ENCODE data around the gene ADAMTSL2.

Gene ADAMTSL2
- long read RNA-seq, donor 1, result 0 reads
- long read RNA-seq, donor 2, result 0 reads
- long read RNA-seq, donor 3, result 0 reads
- long read RNA-seq, donor 4, result 0 reads
- long read RNA-seq, donor 5, result 0 reads
- long read RNA-seq, donor 6, result 0 reads
- long read RNA-seq, donor 7, result 0 reads
- long read RNA-seq, donor 8, result 0 reads

DNA sequence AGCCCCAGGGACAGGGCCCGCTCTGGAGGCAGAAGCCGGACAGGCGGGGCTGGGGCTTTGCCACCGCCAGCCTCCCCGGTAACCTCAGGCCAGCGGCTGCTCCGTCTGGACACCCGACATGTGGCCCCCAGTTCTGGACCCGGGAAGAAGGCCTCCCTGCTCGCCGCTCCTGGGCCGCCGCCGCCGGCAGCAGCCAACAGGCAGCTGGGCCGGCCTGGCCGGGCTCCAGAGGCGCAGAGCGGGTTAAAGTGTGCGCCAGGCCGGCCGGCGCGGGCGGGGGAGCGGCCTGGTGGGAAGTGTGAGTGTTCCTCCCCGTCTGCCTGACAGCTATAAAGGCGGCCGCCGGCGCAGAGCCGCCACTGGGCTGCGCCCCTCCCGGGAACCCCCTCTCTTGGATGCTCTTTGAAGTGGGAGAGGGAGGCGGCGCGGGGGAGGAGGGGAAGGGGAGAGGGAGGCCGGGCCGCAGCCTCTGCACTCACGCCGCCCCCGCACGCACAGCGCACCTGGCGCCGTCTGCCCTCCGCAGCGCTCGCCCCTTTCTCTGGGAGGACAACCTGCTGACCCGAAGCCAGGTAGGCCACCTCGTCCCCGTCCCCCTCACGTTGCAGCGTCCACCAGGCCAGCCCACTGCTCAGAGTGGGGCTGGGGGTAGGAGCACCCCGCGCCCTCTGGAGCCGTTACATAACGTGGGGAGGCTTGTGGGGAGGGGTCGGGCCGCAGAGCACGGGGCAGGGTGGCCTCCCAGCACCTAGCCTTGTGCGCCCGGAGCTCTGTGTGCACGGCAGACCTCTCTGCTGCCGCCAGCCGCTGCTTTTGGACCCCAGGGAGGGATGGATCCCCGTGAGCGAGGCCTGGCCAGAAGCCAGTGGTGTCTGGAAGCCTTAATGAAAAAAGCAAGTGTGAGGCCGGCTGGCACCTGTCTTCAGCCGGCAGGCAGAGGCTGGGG lies at the start of gene ADAMTSL2:
Gene ADAMTSL2 (plus strand): TSS at position 359 of the 946 bp plus-strand sequence. CDS start 2,009 bp downstream, outside the sequence.
- DNase-seq, result peak; percentile 82

DNA sequence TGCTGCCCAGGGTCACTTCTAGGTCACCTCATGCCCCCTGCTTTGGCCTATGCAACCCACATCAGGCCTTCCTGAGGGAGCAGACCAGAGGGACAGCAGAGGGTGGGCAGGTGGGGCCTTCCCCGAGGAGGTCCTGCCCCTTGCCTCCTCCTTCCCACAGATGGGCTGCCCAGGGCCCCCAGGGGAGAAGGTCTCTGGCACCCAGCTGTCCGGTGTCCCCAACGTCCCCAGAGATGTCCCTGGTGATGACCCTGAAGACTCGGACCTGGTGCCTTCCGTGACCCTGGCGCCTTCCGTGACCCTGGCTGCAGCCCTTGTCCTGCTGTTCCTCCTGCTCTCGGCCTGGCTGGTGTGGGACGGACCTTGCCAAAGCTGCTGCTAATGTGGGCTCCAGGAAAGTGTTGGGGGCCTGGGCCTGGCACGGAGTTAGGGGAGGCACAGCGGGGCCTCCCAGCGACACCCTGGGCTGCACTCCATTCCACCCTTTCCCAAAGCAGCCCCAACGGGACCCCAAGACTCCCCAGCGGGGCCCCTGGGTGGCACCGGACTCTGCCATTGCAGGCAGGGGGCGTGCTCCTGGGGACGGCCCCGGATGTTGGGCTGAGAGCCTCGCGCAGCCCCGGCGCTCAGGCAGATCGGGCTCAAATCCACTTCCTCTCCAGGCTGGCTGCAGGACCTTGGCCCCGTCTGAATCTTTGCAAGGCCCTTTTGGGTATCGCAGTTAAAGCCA lies 48.8 kb upstream of the ADAMTSL2 start:
- DNase-seq, result no peak

DNA sequence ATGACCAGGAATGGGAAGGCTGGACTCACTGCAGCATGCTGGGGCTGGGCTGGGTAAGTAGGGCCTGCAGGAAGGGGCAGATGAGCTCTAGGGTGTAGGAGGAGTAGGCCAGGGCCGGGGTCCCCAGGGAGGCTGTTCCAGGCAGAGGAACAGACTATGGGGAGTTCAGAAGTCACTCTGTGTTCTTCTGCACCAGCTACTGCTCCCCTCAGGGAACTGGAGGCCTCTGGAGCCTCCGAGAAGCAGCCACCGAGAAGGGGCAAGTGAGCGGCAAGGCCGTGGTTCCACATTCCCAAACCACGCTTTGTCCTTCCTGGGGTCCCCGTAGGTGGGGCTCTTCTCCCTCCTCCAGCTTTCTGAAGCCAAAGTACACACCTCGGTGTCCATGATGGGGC lies 47.2 kb upstream of the ADAMTSL2 start:
- DNase-seq, result no peak

DNA sequence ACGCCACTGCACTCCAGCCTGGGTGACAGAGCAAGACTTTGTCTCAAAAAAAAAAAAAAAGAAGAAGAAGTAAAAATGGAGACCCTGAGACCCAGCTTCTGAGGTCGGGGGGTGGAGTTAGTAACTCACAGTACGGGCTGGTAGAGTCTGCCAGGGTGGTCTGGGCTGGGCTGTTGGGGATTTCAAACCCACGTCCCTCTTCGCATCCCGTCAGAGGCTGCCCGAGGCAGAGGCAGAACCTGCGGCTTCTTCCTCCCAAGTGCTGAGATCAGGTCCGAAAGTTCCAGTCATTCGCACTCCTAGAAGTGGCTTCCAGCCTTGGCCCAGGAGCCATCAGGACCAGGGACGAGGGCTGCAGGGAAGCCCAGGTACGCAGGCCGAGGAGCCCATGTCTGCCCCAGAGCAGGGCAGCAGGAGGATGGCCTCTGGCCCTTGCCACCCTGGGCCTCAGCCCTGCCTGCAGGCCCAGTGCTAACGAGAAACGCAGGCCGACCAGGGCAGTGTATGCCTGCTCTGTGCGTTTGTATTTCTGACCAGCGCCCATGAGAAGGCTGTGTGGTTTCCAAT lies 45.7 kb upstream of the ADAMTSL2 start:
- no peak for DNase-seq

DNA sequence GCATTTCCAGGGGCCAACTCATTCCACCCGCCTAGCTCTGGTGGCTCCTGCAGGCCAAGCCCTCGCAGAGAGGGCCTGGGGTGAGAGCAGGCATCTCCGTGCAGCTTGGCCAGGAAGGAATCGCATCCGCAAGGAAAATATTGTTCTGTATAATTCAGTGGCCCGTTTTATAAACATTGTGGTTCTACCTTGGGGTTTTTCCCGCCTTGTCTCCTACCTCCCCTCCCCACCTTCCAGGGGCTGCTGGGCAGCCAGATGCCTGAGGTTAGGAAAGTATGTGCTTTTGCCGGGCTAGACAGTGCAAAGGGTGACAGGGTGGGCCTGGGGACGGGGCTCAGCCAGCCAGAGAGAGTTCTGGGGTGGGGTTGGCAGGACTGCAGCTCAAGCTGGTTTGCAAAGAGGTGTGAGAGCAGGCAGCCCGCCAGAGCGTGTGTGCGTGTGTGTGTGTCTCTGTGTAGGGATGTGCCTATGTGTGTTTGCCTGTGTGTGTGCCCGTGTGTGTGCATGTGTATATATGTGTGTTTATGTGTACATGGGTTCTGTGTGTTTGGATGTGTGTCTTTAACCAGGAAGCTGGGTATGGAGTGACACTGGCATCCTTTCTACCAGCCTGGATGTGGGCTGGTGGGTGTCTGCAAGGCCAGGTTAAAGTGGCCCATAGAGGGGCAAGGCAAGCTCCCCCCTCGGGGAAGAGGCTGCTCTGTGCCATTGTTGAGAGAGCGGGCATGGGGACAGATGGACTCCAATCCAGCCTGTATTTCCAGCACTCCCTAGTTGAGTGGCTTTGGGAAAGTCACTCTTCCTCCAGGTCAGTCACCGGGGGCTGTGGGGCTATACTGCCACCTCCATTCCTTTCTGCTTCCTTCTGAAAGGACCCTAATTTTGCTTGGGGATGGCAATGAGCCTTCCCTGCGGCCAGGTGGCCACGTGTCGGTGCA lies 45.0 kb upstream of the ADAMTSL2 start:
- no peak for DNase-seq

DNA sequence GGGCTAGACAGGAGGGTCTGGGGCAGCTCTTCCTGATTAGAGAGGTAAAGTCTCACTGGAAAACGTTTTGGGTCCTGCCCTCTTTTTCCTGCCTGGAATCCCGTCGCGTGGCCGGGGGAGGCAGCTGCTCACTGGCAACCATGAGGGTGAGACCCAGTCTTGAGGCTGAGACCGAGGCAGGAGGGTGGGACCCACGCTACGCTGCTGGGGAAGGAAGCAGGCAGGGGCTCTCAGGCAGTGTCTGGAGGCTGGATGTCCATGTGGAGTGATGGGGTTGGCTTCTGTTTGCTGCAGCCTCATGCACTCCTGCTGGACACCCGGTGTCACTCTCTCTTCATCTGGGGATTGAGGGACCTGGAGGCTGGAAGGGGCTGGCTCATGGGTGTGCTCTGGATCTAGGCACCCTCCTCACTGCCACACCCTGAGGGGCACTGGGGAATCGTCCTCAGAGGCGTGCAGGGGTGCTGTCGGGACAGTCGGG lies 44.3 kb upstream of the ADAMTSL2 start:
- no peak for DNase-seq

DNA sequence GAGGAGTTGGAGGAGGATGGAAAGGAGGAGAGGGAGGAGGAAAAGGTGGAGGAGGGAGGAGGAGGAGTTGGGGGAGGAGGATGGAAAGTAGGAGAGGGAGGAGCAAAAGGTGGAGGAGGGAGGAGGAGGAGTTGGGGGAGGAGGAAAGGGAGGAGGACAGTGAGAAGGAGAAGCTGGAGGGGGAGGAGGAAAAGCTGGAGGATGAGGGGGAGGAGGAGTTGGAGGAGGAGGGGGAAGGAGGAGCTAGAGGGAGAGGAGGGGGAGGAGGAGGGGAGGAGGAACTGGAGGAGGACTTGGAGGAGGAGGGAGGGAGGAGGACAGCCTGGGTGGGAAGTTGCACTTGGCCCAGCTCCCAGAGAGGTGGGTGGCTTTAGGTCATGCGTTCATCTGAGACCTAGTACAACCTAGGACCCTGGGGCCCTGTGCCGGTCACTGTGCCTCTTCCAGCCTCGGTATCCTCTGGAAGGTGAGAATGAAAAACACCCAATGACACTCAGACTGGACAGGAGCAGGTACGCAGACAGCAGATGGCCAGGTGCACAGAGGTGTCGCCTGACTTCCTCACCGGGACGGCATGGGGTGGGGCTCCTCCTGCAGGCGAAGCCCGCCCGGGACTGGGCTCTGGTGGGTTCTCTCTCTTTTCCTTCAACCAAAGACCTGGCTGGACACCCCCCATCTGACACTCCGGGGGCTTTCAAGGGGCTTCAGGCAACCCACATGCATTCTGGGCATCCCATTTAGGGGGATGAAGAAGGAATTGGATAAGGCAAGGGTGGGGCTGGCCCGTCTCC lies 43.4 kb upstream of the ADAMTSL2 start:
- DNase-seq, result peak; percentile 9

DNA sequence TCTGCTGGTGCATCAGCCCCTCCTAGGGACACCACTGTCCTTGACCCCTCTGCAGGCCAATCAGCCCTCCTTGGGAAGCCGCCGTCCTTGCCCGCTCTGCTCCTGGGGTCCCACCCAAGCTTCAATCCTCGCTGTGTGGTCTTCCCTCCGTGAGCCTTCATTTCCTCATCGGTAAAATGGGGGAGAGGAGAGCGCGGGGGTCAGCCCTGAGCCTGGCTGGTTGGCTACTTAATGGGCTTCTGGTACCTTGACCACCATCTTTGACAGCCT lies 42.9 kb upstream of the ADAMTSL2 start:
- no peak for DNase-seq

DNA sequence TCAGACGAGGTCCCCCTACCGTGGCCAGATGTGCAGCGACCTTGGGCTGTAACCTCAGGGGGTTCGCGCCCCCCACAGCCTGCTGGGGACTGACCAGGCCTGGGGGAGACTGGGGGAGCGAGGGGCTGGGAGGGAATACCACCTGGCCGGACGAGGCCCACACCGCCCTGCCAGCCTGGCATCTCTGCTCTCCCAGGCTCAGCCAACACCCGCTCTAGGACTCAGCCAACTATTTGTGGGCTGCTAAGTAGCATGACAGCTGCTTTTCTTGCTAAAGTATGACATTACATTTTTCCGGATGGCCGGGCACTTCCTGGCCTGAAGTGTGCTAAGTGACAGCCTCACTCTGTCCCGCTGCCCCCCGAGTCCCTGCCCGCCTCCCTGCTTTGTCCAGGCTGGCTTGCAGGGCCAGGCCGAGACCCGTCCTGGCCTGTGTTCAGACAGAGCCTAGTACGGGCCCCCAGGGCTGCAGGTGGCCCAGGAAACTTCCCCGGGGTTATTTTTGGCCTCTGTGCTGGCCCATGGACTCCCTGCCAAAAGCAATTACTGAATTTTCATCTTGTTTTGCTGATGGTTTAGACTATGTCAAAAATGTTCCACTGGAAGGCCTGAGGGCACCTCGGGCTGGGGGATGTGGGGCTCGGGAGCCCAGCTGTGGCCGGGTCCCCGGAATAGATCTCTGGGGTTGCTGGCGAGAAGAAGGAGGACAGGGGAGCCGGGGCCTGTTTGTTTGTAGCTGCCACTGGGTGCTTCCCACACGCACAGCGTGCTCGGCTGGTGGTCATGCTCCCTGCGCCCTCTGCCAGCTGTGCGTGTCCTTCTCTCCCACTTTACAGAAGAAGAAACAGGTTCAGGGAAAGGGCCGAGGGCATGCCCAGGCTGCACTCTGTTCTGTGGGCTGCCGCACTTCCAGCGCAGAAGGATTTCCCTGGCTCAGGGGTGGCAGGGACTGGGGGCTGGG lies 42.2 kb upstream of the ADAMTSL2 start:
- no peak for DNase-seq

DNA sequence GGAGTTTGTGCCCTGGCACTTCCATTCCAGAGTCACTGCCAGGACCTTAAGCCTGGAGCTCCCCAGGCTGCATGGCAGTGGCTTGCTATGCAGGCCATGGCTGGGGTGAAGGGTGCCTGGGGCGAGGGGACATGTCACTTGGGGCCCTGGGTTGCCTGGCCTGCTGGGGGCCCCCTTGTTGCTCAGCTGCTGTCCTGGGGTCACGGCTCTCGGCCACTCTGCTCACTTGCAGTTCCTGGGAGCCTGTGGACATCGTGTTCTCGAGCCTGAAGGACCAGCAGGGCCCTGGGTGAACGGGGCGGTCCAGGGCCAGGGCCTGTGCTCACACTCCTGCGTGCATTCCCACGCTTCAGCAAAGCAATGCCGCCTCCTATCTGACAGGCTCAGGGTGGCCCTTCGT lies 41.1 kb upstream of the ADAMTSL2 start:
- DNase-seq, result no peak

DNA sequence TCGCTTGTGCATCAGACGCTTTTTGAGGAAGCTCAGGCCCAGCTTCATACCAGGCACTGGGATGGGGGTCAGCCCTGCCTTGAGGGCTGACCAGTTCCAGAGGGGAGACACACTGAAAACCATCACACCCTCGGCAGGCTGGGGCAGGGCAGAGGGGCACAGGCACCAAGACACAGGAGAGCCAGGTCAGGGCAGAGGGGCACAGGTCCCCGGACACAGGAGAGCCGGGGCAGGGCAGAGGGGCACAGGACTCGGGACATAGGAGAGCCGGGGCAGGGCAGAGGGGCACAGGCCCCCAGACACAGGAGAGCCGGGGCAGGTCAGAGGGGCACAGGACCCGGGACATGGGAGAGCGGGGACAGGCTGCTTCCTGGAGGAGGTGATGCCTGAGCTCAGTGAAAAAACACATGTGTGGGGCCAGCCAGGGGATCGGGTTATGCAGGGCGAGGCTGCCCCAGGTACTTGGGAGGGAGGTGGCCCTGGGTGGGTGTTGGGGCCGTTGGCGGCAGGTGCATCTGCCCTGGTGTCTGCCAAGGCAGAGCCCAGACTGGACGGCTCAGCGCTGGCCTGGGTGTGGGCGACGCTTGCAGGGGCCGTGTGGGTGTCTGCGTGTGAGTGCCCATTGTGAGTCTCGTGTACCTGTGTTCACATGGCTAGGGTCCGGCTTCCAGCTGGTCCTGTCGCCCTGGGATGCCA lies 40.5 kb upstream of the ADAMTSL2 start:
- DNase-seq, result no peak

DNA sequence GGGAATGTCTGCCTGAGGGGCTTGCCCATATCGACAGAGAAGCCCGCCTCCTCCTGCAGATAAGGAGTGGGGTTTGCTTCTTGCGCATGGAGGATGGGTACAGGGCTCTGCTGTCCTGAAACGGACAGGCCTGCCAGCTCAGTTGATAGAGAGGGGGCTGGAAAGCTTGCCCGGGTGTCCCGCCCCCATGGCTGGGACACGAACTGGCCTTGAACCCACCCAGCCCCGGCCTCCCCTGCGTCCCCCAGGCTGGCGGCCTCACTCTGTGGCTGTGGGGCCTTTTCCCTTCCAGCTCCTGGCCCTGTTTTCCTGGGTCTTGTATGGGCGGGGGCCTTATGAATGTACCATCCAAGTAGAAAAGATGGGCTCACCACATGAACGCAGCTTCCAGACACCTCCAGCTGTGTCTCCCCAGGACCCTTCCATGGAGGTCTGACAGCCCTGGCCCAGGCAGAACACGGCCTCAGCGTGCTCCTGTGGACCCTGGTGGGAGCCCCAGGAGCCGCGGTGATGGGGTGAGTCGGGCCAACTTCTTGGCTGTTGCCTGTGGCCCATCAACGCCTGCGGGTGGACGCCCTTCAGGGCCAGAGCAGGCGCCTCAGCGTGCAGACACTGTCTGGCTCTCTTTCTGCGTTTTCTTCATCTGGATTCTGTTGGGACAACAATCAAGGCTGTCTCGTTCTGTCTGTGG lies 39.7 kb upstream of the ADAMTSL2 start:
- DNase-seq, result no peak

DNA sequence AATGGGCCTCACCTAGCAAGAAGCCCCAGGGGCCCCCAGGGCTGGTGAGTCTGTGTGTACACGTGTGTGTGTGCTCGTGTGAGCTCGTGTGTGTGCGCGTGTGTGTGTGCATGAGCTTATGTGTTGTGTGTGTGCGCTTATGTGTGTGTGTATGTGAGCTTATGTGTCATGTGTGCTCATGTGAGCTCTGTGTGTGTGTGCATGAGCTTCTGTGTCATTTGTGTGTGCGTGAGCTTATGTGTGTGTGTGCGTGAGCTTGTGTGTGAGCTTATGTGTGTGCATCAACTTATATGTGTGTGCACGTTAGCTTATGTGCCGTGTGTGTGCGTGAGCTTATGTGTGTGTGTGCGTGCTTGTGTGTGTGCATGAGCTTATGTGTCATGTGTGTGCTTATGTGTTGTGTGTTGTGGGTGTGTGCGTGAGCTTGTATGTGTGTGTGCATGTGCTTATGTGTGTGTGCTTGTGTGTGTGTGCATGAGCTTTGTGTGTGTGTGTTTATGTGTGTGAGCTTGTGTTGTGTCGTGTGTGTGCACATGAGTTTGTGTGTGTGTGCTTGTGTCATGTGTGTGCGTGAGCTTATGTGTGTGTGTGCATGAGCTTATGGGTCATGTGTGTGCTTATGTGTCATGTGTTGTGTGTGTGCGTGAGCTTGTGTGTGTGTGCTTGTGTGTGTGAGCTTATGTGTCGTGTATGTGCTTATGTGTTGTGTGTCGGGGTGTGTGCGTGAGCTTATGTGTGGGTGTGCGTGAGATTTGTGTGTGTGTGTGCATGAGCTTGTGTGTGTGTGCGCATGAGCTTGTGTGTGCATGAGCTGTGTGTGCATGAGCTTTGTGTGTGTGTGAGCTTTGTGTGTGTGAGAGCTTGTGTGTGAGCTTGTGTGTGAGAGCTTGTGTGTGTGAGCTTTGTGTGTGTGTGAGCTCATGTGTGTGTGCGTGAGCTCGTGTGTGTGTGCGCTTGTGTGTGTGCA lies 38.9 kb upstream of the ADAMTSL2 start:
- no peak for DNase-seq

DNA sequence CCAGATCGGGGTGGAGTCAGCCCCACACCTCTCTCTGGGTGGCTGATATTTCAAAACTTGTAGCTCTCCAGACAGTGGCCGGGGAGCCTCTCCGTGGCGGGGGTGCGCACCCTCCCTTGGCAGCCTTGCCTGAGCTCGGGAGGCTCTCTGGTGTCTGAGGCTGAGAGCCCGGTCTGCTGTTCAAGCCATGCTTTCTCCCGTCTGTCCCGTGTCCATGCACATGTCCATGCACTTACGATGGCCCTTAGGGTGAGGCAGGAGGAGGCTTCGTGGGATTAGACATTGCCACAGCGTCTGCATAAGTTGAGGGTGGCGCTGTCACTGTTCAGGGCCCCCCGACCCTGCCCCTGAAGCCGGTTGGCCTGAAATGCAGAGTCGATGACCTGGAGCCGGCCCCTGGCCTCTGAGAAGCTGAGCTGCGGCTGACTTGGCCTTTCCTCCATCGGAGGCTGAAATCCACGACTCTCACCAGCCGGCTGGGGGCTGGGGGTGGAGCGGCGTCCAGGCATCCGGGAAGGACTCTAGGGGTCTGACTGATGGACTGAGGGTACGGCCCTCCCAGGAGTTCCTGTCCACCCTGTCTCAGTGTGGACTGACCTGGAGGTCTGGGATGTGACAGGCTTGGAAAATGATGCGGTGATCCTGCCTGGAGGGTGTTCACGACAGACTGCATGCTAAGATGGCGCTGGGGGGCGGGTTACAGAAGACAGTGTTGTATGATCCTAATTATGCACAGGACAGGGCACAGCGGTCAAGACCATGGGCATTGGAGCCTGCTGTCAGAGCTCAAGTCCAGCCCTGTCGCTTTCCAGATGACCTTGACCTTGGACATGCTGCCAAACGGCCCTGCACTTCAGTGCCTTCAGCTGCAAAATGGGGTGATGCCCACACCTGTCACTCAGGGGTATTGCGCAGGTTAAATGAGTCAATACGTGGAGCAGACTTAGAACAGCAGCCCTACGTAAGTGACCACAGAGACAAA lies 37.4 kb upstream of the ADAMTSL2 start:
- no peak for DNase-seq

DNA sequence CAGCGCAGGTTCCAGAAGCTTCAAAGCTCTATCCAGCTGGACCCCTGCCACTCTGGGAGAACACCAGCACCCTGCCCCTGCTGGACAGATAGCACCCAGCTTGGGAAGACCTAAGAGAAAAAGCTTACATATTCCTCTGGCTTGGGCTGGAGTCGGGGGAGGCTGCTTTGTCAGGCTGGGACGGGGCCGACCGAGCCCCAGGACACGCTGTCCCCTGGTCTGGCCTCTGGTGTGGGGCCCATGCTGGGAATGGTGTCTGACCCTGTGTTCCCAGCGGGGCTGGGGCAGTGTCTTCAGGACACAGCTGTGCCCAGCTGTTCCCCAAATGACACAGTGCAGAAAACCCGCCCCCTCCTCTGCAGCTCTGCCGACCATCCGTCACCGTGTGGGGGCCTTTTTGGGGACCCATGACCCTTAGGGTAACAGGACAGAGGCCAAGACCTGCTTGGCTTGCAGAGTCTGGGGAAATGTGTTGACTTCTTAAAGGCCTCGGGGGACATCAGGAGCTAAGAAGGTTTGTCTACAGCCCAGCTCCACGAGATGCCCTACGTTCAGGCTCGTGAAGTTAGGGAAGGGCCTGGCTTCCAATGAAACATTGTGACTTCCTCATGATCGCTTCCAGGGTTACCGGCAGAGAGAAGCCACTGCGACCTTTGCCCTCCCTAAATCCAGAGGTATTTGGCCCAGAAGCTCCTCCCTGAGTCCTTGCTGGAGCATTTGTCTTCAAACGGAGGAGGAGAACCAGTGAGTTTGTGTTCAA lies 35.2 kb upstream of the ADAMTSL2 start:
- no peak for DNase-seq

Data from right kidney (tissue), 9 donors.